Endothelial cell of umbilical vein (primary cell): Measurements from ENCODE around the gene HDAC4.

Source experiments
- CTCF ChIP-seq, 2 donors: IDR thresholded peaks; 1 replicate in 1 of 2; 2 replicates in 1 of 2; pipeline ENCODE4 v1.5.1; 2011; ENCODE audit warnings: low read length in 2 of 2, mild to moderate bottlenecking in 2 of 2, moderate library complexity in 2 of 2, control low read depth in 1 of 2, inconsistent platforms in 1 of 2, low read depth in 1 of 2; ENCODE audit not compliant: insufficient read depth in 1 of 2; ENCODE audit errors: extremely low read depth in 1 of 2
- EZH2 ChIP-seq: IDR thresholded peaks from 2 replicates; pipeline ENCODE4 v1.6.1; 2012; ENCODE audit warnings: borderline replicate concordance, low read depth, mild to moderate bottlenecking, moderate library complexity, low read length, inconsistent platforms; ENCODE audit not compliant: severe bottlenecking
- JUN ChIP-seq: IDR thresholded peaks from 2 replicates; pipeline ENCODE4 v1.6.1; 2011; ENCODE audit warnings: borderline replicate concordance, low read depth; ENCODE audit not compliant: insufficient read length, insufficient read depth
- MYC ChIP-seq: IDR thresholded peaks from one replicate; pipeline ENCODE4 v1.6.1; 2011; ENCODE audit warnings: mild to moderate bottlenecking, low read depth, low read length
- POLR2A ChIP-seq: IDR thresholded peaks from 2 replicates; pipeline ENCODE4 v1.6.1; 2012; ENCODE audit warnings: low read depth, mild to moderate bottlenecking, control low read depth, low read length

GRCh38 chr2:239139566-239139965, 261.3 kb downstream of the HDAC4 start:
- TF ChIP-seq MYC (no peak), POLR2A (no peak), EZH2 (no peak), CTCF (IDR thresholded peaks at IDR 0.05; ENCODE audit: extremely low read depth in 1 of 2, insufficient read depth in 1 of 2, low read depth in 1 of 2, low read length in 2 of 2) (no peak), JUN (no peak)
